Endothelial cell of umbilical vein (primary cell): ENCODE measurements around the gene ALDH3A2.

Experiments
- CTCF ChIP-seq, 2 donors: IDR thresholded peaks; 1 replicate in 1 of 2; 2 replicates in 1 of 2; pipeline ENCODE4 v1.5.1; 2011; ENCODE audit warnings: low read length in 2 of 2, mild to moderate bottlenecking in 2 of 2, moderate library complexity in 2 of 2, control low read depth in 1 of 2, inconsistent platforms in 1 of 2, low read depth in 1 of 2; ENCODE audit not compliant: insufficient read depth in 1 of 2; ENCODE audit errors: extremely low read depth in 1 of 2
- EZH2 ChIP-seq: IDR thresholded peaks from 2 replicates; pipeline ENCODE4 v1.6.1; 2012; ENCODE audit warnings: borderline replicate concordance, low read depth, mild to moderate bottlenecking, moderate library complexity, low read length, inconsistent platforms; ENCODE audit not compliant: severe bottlenecking
- FOS ChIP-seq: IDR thresholded peaks from 2 replicates; pipeline ENCODE4 v1.6.1; 2011; ENCODE audit warnings: mild to moderate bottlenecking, low read length, moderate library complexity, borderline replicate concordance; ENCODE audit not compliant: insufficient read depth
- GATA2 ChIP-seq: IDR thresholded peaks from 2 replicates; pipeline ENCODE4 v1.7.0; 2011; ENCODE audit warnings: low read depth, mild to moderate bottlenecking, moderate library complexity, mixed read lengths, low read length; ENCODE audit not compliant: insufficient read length, insufficient read depth
- JUN ChIP-seq: IDR thresholded peaks from 2 replicates; pipeline ENCODE4 v1.6.1; 2011; ENCODE audit warnings: borderline replicate concordance, low read depth; ENCODE audit not compliant: insufficient read length, insufficient read depth
- MAX ChIP-seq: IDR thresholded peaks from 2 replicates; pipeline ENCODE4 v1.6.1; 2011; ENCODE audit not compliant: insufficient read depth, insufficient read length
- MYC ChIP-seq: IDR thresholded peaks from one replicate; pipeline ENCODE4 v1.6.1; 2011; ENCODE audit warnings: mild to moderate bottlenecking, low read depth, low read length
- POLR2A ChIP-seq: IDR thresholded peaks from 2 replicates; pipeline ENCODE4 v1.6.1; 2012; ENCODE audit warnings: low read depth, mild to moderate bottlenecking, control low read depth, low read length
- POLR2AphosphoS5 ChIP-seq: IDR thresholded peaks from 2 replicates; pipeline ENCODE4 v1.6.1; 2012; ENCODE audit warnings: low read depth, mild to moderate bottlenecking, control low read depth, low read length, moderate library complexity; ENCODE audit not compliant: insufficient read depth

- TF ChIP-seq CTCF (IDR thresholded peaks at IDR 0.05; ENCODE audit: extremely low read depth in 1 of 2, insufficient read depth in 1 of 2, low read depth in 1 of 2, low read length in 2 of 2): no peak
- no peak for TF ChIP-seq POLR2A
- no peak for TF ChIP-seq EZH2
- TF ChIP-seq MYC: no peak
- no peak for TF ChIP-seq JUN
- TF ChIP-seq FOS: no peak
- TF ChIP-seq POLR2AphosphoS5: no peak
- no peak for TF ChIP-seq MAX
- TF ChIP-seq GATA2: no peak
Measured at GRCh38 chr17:19714542-19715411, 66.2 kb downstream of the ALDH3A2 start.
